PC-3 (cell line): ENCODE data around the gene SPATA2. TPM values are rescaled to one million over a fixed set of nuclear protein-coding genes. Genes with fewer than 3 reads are reported as not detected.

Source experiments
- ATAC-seq: fragments of 200-7000 bp; cut with Tn5 transposase; 2 replicates; pipeline ENCODE4 v1.9.1; 2020; ENCODE audit warnings: mild to moderate bottlenecking, moderate library complexity
- BruUV-seq: library from RNA; stranded (reverse); fragments of 400-500 nt; replicated peaks from 2 replicates; lab custom pipeline; 2021; lab: Mats Ljungman, UMichigan
- CTCF ChIA-PET: fragments of 300-600 bp; sonication (Branson Sonifier 250); formaldehyde crosslinking; loops from one replicate; lab custom pipeline; 2022; ENCODE audit warnings: antibody characterized with exemption; lab: Charles Lee
- POLR2A ChIA-PET: fragments of 300-600 bp; sonication (Branson Sonifier 250); formaldehyde crosslinking; loops from one replicate; lab custom pipeline; 2022; ENCODE audit warnings: antibody characterized with exemption; ENCODE audit not compliant: unreplicated experiment; lab: Charles Lee
- DNase-seq: peaks from one replicate; pipeline ENCODE4 v3.0.0-alpha.2; 2015
- H2AFZ ChIP-seq: fragments of 300-600 bp; sonication (generic); 2 replicates; pipeline ENCODE4 v1.6.0; 2016; ENCODE audit warnings: antibody characterized with exemption, low read length
- H3F3A ChIP-seq: fragments of 300-600 bp; sonication (generic); one replicate; pipeline ENCODE4 v1.6.0; 2017; ENCODE audit warnings: antibody characterized with exemption, low read length, control low read depth, mild to moderate bottlenecking; ENCODE audit not compliant: unreplicated experiment
- H3K27ac ChIP-seq: fragments of 300-600 bp; sonication (generic); 2 replicates; pipeline ENCODE4 v1.5.1; 2016; ENCODE audit warnings: mild to moderate bottlenecking, low read length
- H3K27me3 ChIP-seq: fragments of 300-600 bp; sonication (generic); 2 replicates; pipeline ENCODE4 v1.6.1; 2016; ENCODE audit warnings: low read length, mixed read lengths
- H3K36me3 ChIP-seq: fragments of 300-600 bp; sonication (generic); 2 replicates; pipeline ENCODE4 v1.6.1; 2016; ENCODE audit warnings: low read depth, mixed run types, low read length, mixed read lengths
- H3K4me1 ChIP-seq: fragments of 300-600 bp; sonication (generic); 2 replicates; pipeline ENCODE4 v1.5.1; 2016; ENCODE audit warnings: low read length; ENCODE audit not compliant: insufficient read depth
- H3K4me2 ChIP-seq: fragments of 300-600 bp; sonication (generic); 2 replicates; pipeline ENCODE4 v1.6.0; 2016; ENCODE audit warnings: low read length
- H3K4me3 ChIP-seq: fragments of 300-600 bp; sonication (generic); 2 replicates; pipeline ENCODE4 v1.5.1; 2016; ENCODE audit warnings: mild to moderate bottlenecking, low read length, mixed read lengths
- H3K79me2 ChIP-seq: fragments of 300-600 bp; sonication (generic); 2 replicates; pipeline ENCODE4 v1.6.1; 2017; ENCODE audit warnings: low read length, mixed read lengths
- H3K9ac ChIP-seq: fragments of 300-600 bp; sonication (generic); 2 replicates; pipeline ENCODE4 v1.6.0; 2016; ENCODE audit warnings: mild to moderate bottlenecking, low read length
- H3K9me2 ChIP-seq: fragments of 300-600 bp; sonication (generic); replicated peaks from 2 replicates; pipeline ENCODE4 v1.6.1; 2016; ENCODE audit warnings: mixed run types, low read length, mixed read lengths
- H3K9me3 ChIP-seq: fragments of 300-600 bp; sonication (generic); 2 replicates; pipeline ENCODE4 v1.6.1; 2016; ENCODE audit warnings: low read length, mixed read lengths
- H4K20me1 ChIP-seq: fragments of 300-600 bp; sonication (generic); 2 replicates; pipeline ENCODE4 v1.6.1; 2016; ENCODE audit warnings: low read length, mixed read lengths
- CTCF ChIP-seq: fragments of 300-600 bp; sonication (generic); conservative IDR thresholded peaks from 2 replicates; pipeline ENCODE4 v1.5.1; 2017; ENCODE audit warnings: antibody characterized with exemption, low read depth, mild to moderate bottlenecking, low read length
- EZH2 ChIP-seq: fragments of 300-600 bp; sonication (generic); IDR thresholded peaks from one replicate; pipeline ENCODE4 v1.6.1; 2017; ENCODE audit warnings: antibody characterized with exemption, mild to moderate bottlenecking, low read length; ENCODE audit not compliant: unreplicated experiment
- EZH2phosphoT487 ChIP-seq: fragments of 300-600 bp; sonication (generic); IDR thresholded peaks from 2 replicates; pipeline ENCODE4 v1.6.1; 2018; ENCODE audit warnings: mild to moderate bottlenecking, antibody characterized with exemption, low read length, borderline replicate concordance
- intact Hi-C: fragments of 100-400 bp; cut with micrococcal nuclease; formaldehyde crosslinking; loops from 2 replicates; pipeline ENCODE4 v1.9.0; 2023
- total RNA-seq: library from RNA; depleted of rRNA; stranded (reverse); fragments of >200 nt; gene quantifications from 2 replicates; pipeline ENCODE4 v1.2.3, GENCODE V29; 2014

The SPATA2 gene
- total RNA-seq, 1 experiment from 2014 or later, result 7.4 TPM

- Histone ChIP-seq H3K36me3 (no peaks in the 10 kb centered on the region), H3K4me1 (0 out of 2 replicates have a peak, but pooled peaks cover 5% of the 10 kb centered on the region), H3K79me2 (no peaks in the 10 kb centered on the region), H3K4me2 (no peak overlapping the region), H3K9ac (no peak overlapping the region), H3F3A (no peaks in the 10 kb centered on the region), H3K9me2 (no peaks in the 10 kb centered on the region), H4K20me1 (no peaks in the 10 kb centered on the region), H3K9me3 (no peaks in the 10 kb centered on the region), H3K27me3 (no peaks in the 10 kb centered on the region), H3K27ac (no peak overlapping the region), H2AFZ (no peak overlapping the region), H3K4me3 (no peak overlapping the region)
- intact Hi-C loops, result no loop called here
- CTCF ChIA-PET, result interaction anchor here (0.6 kb wide), 1 partner anchor 26 kb away, joined by 3 read pairs; no protein-coding TSS in a partner anchor
- no TSS peak for BruUV-seq
- no peak for DNase-seq
- POLR2A ChIA-PET, result no interaction called here
- no peak for ATAC-seq
- no peak for TF ChIP-seq EZH2
Measured at GRCh38 chr20:49890471-49891361, 24.6 kb downstream of the SPATA2 start.

GRCh38 chr20:49889935-49890333, 25.4 kb downstream of the SPATA2 start:
- H3K79me2 ChIP-seq, result no peaks in the 10 kb centered on the region
- no peak overlapping the region for H2AFZ ChIP-seq
- no peak overlapping the region for H3K27ac ChIP-seq
- ATAC-seq (no peak), DNase-seq (peak; percentile 40)
- no peaks in the 10 kb centered on the region for H3K9me3 ChIP-seq
- no peak overlapping the region for H3K4me2 ChIP-seq
- H3K4me3 ChIP-seq, result no peak overlapping the region
- TF ChIP-seq EZH2 (no peak), CTCF (peak; percentile 89), EZH2phosphoT487 (no peak)
- no peaks in the 10 kb centered on the region for H4K20me1 ChIP-seq
- H3K27me3 ChIP-seq, result no peaks in the 10 kb centered on the region
- no peaks in the 10 kb centered on the region for H3F3A ChIP-seq
- 0 out of 2 replicates have a peak, but pooled peaks cover 5% of the 10 kb centered on the region for H3K4me1 ChIP-seq
- intact Hi-C loops, result loop anchor here (2.0 kb wide), 1 partner anchor 279 kb away; no protein-coding TSS in a partner anchor
- no peaks in the 10 kb centered on the region for H3K36me3 ChIP-seq
- POLR2A ChIA-PET, result no interaction called here
- no peaks in the 10 kb centered on the region for H3K9me2 ChIP-seq
- H3K9ac ChIP-seq, result no peak overlapping the region
- no TSS peak for BruUV-seq
- CTCF ChIA-PET, result interaction anchor here (1.5 kb wide), 1 partner anchor 9 kb away, joined by 8 read pairs; no protein-coding TSS in a partner anchor

GRCh38 chr20:49889001-49889934, 26.1 kb downstream of the SPATA2 start:
- Histone ChIP-seq H3K9me3 (no peaks in the 10 kb centered on the region), H3F3A (no peaks in the 10 kb centered on the region), H3K36me3 (no peaks in the 10 kb centered on the region), H2AFZ (no peak overlapping the region), H3K9me2 (no peaks in the 10 kb centered on the region), H3K4me3 (no peak overlapping the region), H3K9ac (no peak overlapping the region), H3K27ac (no peak overlapping the region), H3K27me3 (no peaks in the 10 kb centered on the region), H4K20me1 (no peaks in the 10 kb centered on the region), H3K4me1 (0 out of 2 replicates have a peak, but pooled peaks cover 5% of the 10 kb centered on the region), H3K4me2 (no peak overlapping the region), H3K79me2 (no peaks in the 10 kb centered on the region)
- no TSS peak for BruUV-seq
- TF ChIP-seq CTCF (no peak), EZH2 (no peak), EZH2phosphoT487 (no peak)
- ChIA-PET CTCF (interaction anchor here (0.6 to 1.6 kb wide), 5 partner anchors 10 to 279 kb away, joined by 3 to 10 read pairs (median 6); no protein-coding TSS in a partner anchor), POLR2A (no interaction called here)
- ATAC-seq (peak; percentile 19), DNase-seq (no peak)
- intact Hi-C loops, result loop anchor here (2.0 kb wide), 1 partner anchor 278 kb away; no protein-coding TSS in a partner anchor
